GM10266 (cell line): Measurements from ENCODE around the gene ALOX15.
"Not testable (repeated sequence)": the region's sequence is repeated elsewhere in the genome, so short reads cannot be mapped to it uniquely, and the experiment has no call there.

ENCODE experiments used
- DNase-seq: peaks from one replicate; pipeline ENCODE4 v3.0.0; 2012; ENCODE audit errors: extremely low spot score
- CTCF ChIP-seq: IDR thresholded peaks from 2 replicates; pipeline ENCODE4 v1.5.1; 2012; ENCODE audit warnings: mild to moderate bottlenecking, low read depth; ENCODE audit not compliant: control insufficient read depth, insufficient read depth; ENCODE audit errors: missing control alignments

Gene ALOX15

GRCh38 chr17:4648741-4649140 is 7.3 kb upstream of the ALOX15 start:
- DNase-seq = no peak
- TF ChIP-seq CTCF = no peak

GRCh38 chr17:4645642-4646041 is 4.2 kb upstream of the ALOX15 start:
- TF ChIP-seq CTCF = no peak
- no peak for DNase-seq

GRCh38 chr17:4643676-4644075 is 2.2 kb upstream of the ALOX15 start:
- no peak for DNase-seq
- TF ChIP-seq CTCF = no peak

- no peak for TF ChIP-seq CTCF
These were observed 808 bp upstream of the ALOX15 start for GRCh38 chr17:4642286-4642685.

GRCh38 chr17:4640569-4641188 is 799 bp downstream of the ALOX15 start:
- not testable (repeated sequence) for DNase-seq

More at GRCh38 chr17:4642286-4642685, 808 bp upstream of the ALOX15 start:
- DNase-seq = no peak

- not testable (repeated sequence) for DNase-seq
These were observed 2.0 kb downstream of the ALOX15 start for GRCh38 chr17:4639301-4640059.

GRCh38 chr17:4638766-4639165 is 2.7 kb downstream of the ALOX15 start:
- DNase-seq = not testable (repeated sequence)

GRCh38 chr17:4636474-4637100 is 4.9 kb downstream of the ALOX15 start:
- TF ChIP-seq CTCF = no peak
- DNase-seq = no peak
